ENCODE results near the gene INPPL1.

DNA sequence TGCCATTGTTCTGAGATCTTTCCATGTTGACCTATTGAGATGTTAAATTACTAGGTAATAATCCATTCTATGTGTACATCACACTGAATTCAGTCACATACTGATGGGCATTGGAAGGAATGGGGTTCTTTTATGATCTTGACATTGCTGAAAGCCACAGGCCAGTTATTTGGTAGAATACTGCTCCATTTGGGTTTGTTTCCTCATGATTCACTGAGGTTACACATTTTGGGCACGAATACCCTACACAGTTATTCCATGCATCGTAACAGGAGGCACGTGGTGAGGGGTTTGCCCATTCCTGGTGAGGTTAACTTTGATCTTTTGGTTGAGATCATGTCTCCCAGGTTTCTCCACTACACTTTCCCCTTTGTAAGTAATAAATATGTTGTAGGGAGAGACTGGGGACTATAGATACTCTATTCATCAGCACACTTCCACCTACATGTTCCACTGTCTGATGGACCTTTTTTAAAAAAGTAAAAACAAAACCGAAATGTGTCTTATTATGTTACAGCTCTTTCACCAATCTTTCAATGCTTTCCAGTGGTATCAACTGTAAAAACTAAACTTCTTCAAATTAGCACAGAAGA lies 44.7 kb upstream of the INPPL1 start:
- TF ChIP-seq, protein P1, sequence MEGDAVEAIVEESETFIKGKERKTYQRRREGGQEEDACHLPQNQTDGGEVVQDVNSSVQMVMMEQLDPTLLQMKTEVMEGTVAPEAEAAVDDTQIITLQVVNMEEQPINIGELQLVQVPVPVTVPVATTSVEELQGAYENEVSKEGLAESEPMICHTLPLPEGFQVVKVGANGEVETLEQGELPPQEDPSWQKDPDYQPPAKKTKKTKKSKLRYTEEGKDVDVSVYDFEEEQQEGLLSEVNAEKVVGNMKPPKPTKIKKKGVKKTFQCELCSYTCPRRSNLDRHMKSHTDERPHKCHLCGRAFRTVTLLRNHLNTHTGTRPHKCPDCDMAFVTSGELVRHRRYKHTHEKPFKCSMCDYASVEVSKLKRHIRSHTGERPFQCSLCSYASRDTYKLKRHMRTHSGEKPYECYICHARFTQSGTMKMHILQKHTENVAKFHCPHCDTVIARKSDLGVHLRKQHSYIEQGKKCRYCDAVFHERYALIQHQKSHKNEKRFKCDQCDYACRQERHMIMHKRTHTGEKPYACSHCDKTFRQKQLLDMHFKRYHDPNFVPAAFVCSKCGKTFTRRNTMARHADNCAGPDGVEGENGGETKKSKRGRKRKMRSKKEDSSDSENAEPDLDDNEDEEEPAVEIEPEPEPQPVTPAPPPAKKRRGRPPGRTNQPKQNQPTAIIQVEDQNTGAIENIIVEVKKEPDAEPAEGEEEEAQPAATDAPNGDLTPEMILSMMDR (IDR thresholded peaks at IDR 0.05; ENCODE audit: insufficient read depth, low read length) = no peak
- TF ChIP-seq GABPA (IDR thresholded peaks at IDR 0.05; ENCODE audit: low read depth) (no peak), POLR2AphosphoS5 (IDR thresholded peaks at IDR 0.05; ENCODE audit: low read depth) (no peak)
